GM23248 (cell line): ENCODE results near the gene TCEAL3.
"Not testable (repeated sequence)": the region's sequence is repeated elsewhere in the genome, so short reads cannot be mapped to it uniquely, and the experiment has no call there.

Experiments used
- EZH2 ChIP-seq: fragments of 200-600 bp; sonication (generic); IDR thresholded peaks from 2 replicates; pipeline ENCODE4 v1.6.1; 2018; ENCODE audit warnings: antibody characterized with exemption, mild to moderate bottlenecking; ENCODE audit not compliant: insufficient read depth, poor library complexity, severe bottlenecking
- EZH2phosphoT487 ChIP-seq: fragments of 200-600 bp; sonication (generic); IDR thresholded peaks from 2 replicates; pipeline ENCODE4 v1.6.1; 2018; ENCODE audit warnings: antibody characterized with exemption, moderate library complexity, mild to moderate bottlenecking, low read depth; ENCODE audit not compliant: insufficient read depth

DNA sequence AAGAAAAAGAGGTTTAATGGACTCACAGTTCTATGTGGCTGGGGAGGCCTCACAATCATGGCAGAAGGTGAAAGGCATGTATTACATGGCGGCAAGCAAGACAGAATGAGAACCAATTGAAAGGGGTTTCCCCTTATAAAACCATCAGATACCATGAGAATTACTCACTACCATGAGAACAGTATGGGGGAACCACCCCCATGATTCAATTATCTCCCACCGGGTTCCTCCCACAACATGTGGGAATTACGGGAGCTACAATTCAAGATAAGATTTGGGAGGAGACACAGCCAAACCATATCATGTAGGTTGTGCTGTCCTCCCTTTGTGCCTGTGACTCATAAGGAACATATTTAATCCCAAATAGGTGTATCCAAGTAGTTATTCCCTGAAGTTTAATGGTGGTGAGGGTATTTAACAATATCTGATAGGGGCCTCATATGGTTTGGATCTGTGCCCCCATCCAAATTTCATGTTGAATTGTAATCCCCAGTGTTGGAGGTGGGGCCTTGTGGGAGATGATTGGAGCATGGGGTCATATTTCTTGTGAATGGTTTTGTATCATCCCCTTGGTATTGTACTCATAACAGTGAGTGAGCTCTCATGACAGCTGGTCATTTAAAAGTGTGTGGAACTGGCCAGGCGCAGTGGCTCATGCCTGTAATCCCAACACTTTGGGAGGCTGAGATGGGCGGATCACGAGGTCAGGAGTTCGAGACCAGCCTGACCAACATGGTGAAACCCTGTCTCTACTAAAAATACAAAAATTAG is 47.7 kb downstream of the TCEAL3 start:
- not testable (repeated sequence) for TF ChIP-seq EZH2, EZH2phosphoT487
